ENCODE results near the gene MMP15. TPM values are rescaled to one million over a fixed set of nuclear protein-coding genes. Genes with fewer than 3 reads are reported as not detected.
"Not testable (repeated sequence)": the region's sequence is repeated elsewhere in the genome, so short reads cannot be mapped to it uniquely, and the experiment has no call there.

Gene MMP15
- total RNA-seq, 1 donor from 2014 or later: 6.6 TPM

DNA sequence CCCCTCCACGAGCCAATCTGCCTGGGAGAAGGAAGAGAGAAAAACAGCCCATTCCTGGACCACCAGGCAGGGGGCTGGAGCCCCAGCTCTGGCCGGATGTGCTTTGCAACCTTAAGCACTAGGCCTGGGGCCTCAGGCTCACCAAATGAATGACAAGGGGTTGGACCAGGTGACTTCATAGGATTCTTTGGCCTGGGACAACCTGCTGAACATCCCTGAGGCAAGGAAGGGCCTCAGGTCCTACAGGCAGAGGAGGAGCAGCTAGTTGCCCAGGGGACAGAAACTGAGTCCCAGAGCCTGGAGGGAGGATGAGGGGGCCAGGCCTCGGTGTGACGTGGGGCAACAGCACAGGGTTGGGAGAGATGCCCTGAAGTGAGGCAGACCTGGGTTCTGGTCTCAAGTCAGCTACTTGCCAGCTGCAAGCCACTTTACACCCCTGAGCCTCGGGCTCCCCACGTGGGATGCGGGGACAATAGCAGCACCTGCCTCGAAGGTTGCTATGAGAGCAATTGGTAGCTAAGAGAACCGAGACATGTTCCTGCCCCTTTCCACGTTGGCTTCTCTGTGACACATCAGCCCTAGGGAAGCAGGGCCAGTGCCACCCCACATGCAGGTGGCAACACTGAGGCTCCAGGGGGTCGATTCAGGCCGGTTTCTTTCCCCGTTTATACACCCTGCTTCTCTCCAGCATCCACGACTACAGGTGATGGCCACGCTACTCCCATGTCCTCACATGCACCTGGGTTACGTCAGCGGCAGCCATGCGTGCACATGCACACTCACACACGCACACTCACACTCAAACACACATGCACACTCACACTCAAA, 61.0 kb downstream of the MMP15 start:
- DNase-seq: no peak

DNA sequence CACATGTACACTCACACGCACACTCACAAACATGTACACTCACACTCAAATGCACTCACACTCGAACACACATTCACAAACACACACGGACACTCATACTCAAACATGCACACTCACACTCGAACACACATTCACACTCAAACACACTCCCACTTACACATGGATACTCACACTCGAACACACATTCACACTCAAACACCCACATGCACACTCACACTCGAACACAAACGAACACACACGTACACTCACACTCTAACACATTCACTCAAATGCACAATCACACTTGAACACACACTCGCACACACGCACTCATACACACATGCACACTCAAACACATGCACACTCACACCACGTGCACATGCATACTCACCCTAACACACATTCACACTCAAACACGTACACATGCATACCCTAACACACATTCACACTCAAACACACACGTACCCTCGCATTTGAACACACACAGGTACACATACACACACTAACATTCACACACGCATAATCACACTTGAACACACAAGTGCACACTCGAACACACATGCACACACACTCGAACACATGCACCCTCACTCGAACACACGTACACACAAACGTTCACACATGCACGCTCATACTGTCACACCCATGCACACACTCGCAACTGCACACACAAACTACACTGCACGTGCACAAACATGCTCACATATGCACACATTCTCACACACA, 61.8 kb downstream of the MMP15 start:
- no peak for DNase-seq

DNA sequence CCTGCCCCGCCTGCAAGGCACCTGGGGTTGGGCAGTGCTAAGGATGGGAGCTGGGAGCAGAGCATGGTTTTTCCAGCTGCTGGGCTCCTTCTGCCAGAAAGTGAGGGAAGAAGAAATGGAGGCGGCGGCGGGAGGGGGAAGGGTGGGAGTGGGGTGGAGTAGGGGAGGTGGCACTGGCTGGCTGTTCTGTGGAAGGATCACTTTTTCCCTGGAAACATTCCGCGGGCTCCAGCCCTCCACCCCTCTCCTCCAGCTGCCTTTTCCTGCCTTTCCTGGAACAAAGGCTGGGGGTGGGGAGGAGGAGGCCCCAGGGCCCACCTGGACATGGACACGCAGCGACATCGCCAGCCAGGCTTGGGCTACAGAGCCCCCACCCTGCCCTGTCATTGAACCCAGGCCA, 62.5 kb downstream of the MMP15 start:
- DNase-seq: no peak

DNA sequence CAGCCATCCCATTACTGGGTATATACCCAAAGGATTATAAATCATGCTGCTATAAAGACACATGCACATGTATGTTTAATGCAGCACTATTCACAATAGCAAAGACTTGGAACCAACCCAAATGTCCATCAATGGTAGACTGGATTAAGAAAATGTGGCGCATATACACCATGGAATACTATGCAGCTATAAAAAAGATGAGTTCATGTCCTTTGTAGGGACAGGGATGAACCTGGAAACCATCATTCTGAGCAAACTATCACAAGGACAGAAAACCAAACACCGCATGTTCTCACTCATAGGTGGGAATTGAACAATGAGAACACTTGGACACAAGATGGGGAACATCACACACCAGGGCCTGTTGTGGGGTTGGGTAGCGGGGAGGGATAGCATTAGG, 64.8 kb downstream of the MMP15 start:
- DNase-seq: not testable (repeated sequence)

DNA sequence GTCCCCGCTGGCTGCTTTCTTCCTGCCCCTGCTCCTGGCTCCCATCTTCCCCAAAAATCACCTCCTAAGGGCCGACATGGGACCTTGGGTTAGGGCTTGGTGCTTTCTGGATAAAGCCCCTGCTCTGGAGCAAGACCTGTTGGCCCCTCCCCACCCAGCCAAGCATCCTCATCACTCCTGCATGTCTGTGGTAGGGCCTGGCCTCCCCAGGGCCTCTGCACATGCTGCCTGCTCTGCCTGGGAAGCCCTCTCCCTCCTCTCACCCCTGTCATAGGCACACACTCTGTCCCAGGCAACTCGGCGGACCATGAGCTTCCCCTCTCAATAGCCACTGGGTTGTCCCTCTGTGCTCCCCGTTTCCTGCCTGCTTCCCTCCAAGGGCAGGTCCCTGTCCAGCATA, 68.5 kb downstream of the MMP15 start:
- DNase-seq: no peak

DNA sequence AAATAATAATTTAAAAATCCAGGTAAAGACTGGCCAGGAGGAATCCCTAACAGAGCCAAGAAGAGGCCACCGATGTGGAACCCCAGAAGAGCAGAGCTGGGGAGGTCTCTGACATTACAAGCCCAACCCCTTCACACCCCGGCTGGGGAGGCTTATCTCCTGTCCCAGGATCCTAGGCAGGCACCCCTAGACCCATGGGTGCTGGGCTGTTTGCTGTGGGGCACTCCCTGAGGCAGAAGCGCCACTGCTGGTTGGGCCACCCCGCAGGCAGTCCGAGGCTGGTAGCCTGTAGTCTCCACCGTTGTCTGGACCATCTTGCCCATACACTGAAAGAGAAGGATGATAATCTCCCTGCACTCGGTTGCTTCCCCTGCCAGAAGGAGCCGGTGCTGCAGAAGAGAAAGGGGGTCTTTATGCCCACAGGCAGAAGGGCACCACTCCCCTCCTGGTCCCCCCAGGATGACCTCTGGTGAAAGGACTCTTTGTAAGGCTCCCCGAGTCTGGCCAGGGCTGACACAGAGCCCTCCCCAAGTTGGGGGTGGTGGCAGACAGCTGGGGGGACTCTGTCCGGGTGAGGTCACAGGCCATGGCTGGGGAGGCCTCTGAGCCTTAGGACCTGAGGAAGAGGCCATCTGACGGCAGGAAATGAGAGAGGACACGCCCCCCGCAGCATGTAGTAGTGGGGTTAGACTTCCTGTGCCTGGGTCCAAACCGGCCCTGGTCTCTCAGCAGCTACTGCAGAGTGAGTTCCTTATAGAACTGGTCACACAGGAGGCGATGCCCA, 69.4 kb downstream of the MMP15 start:
- no peak for DNase-seq

DNA sequence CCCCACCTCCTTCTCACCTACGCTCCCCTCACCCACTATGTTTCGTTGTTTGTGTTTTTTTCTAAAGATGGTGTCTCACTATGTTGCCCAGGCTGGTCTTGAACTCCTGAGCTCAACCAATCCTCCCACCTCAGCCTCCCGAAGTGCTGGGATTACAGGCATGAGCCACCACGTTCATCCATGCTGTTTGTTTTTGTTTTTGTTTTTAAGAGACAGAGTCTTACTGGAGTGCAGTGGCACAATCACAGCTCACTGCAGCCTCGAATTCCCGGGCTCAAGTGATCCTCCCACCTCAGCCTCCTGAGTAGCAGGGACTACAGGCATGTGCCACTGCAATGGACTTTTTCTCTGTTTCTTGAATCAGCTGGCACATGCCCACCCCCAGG, 70.0 kb downstream of the MMP15 start:
- not testable (repeated sequence) for DNase-seq

DNA sequence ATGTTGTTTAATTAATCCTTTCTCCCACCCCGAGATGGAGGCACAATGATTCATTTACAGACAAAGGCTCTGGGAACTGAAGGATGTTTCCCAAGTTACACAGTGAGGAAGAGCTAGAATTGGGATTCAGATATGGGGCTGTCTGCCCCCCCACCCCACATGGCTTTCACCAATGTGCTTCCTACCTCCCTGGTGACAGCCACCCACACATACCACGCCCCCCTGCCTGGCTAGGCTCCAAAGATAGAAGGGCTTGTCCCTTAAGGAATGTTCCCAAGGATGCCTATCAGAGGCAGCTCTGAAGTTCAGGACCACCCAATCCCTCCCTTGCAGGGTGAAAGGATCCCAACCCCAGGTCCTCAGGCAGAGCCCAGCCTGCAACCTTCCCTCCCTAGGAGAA, 70.7 kb downstream of the MMP15 start:
- DNase-seq: no peak

Small RNA genes within 50 kb of the gene (small RNA-seq; reads per million reads assigned to genes)
- gene RF00019 (ENCODE audit: low replicate concordance): not detected

Other genes with a start within 250 kb of the MMP15 start
- gene KIFC3, start 223.3 kb upstream of the MMP15 start, total RNA-seq: 21.3 TPM
- gene CNGB1, start 54.6 kb upstream of the MMP15 start, total RNA-seq: 0.20 TPM
- 2.4 TPM for gene ZNF319, start 25.1 kb upstream of the MMP15 start, total RNA-seq
- 5.1 TPM for gene USB1, start 24.3 kb upstream of the MMP15 start, total RNA-seq
- 53.5 TPM for gene CFAP20, start 103.6 kb downstream of the MMP15 start, total RNA-seq
- 39.4 TPM for gene CSNK2A2, start 172.4 kb downstream of the MMP15 start, total RNA-seq

Measured in skin of body (tissue), 3 donors.